ENCODE data around the gene RHEBL1. TPM values are rescaled to one million over a fixed set of nuclear protein-coding genes. Genes with fewer than 3 reads are reported as not detected.

Gene RHEBL1
- total RNA-seq, 2 donors from 2014 or later, result not detected

DNA sequence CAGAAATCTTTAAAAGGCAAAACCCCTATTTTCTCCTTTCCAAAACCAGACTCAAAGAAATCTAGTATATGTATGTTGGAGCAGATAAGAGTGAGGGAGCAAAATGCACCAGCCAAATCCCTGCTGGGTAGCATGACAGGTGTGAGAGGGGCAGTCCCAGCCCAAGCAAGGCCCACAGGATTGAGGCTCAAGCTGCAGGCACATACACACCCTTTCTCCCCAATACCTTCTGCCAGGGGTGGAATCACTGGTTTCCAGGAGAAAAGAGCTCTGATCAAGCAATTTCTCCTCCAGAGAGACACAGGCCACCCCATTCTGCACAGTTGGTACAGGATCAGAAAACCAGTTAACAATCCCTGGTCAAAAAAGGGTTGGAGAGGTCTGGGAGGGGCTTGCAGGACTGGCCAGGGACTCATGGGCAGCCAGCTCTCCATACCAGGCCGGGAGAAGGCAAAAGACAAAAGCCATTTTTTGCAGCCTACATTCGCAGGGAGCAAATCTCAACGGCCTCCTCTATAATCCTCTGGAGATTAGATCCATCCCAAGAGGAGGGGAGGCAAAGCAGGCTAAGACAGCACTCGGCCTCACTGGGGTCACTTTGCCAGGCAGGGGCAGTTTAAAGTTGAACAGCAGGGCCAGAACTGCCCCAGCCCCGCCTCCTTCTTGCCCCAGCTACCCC is 11.3 kb downstream of the RHEBL1 start:
- DNase-seq (no peak), ATAC-seq (no peak)
- intact Hi-C loops (cut with DNase I, micrococcal nuclease), result no loop called here

DNA sequence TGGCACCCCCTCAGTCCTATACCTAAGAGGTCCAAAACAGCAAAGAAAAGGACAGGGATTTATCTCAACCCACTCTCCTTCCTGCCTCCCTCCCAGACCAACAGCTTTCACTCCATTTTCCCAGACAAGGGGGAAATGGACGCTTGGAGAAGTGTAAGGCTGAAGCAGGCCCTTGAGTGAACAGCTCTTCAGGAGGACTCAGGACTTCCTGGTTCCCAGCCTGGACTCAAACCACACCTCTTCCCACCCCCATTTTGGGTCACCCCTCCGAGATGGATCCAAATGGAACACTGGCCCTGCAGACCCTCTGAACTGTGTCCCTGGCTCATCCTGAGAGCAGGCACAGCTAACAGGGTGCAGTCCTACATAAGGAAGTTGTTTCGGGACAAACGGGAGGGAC is 11.9 kb downstream of the RHEBL1 start:
- no peak for DNase-seq
- peak; percentile 33 for ATAC-seq
- intact Hi-C loops (cut with DNase I, micrococcal nuclease), result no loop called here

GRCh38 chr12:49055978-49056754 is 13.6 kb downstream of the RHEBL1 start:
- DNase-seq (peak; percentile 43 to 73), ATAC-seq (peak; percentile 53)
- intact Hi-C loops (cut with DNase I, micrococcal nuclease), result no loop called here

- DNase-seq (no peak), ATAC-seq (no peak)
- intact Hi-C loops (cut with DNase I, micrococcal nuclease), result no loop called here
Observed at GRCh38 chr12:49055092-49055491, 14.7 kb downstream of the RHEBL1 start.

DNA sequence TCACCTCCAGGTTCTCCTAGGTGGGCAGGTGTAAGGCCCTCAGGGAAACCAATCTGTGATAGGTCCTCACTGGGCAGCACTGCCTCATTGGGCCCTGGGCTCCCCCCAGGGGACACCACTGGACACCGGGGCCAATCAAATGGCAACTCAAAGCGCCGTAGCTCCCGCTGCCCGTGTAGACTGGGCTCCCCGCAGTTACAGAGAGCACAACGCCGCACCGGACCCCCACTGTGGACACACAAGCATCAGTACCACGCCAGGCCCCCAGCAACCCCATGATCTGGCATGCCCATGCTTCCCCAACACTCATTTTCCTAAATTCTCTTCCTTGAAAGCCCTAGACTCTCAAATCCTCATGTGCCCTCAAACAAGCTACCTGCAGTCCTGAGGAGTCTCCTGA is 15.3 kb downstream of the RHEBL1 start:
- ATAC-seq (no peak), DNase-seq (no peak)
- intact Hi-C loops (cut with DNase I, micrococcal nuclease), result no loop called here

DNA sequence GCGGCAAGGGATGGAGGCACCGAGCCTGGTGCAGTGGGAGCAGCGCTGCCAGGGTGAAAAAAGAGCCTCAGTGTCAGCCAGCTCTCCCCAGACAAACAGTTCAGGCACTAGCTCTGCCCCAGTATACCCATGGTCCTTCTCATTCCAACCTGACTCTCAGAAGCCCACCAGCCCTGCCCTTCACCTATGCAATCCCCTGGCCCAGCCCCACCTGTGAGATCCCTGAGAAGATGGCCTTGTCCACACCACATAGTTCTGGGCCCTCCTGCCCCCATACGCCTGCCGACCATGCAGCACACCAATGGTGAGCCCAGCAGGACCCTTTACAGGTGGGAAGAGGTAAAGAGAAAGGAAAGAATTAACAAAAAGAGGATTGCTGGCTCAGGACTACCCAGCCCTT is 15.7 kb downstream of the RHEBL1 start:
- ATAC-seq (no peak), DNase-seq (no peak)
- intact Hi-C loops (cut with DNase I, micrococcal nuclease), result no loop called here

DNA sequence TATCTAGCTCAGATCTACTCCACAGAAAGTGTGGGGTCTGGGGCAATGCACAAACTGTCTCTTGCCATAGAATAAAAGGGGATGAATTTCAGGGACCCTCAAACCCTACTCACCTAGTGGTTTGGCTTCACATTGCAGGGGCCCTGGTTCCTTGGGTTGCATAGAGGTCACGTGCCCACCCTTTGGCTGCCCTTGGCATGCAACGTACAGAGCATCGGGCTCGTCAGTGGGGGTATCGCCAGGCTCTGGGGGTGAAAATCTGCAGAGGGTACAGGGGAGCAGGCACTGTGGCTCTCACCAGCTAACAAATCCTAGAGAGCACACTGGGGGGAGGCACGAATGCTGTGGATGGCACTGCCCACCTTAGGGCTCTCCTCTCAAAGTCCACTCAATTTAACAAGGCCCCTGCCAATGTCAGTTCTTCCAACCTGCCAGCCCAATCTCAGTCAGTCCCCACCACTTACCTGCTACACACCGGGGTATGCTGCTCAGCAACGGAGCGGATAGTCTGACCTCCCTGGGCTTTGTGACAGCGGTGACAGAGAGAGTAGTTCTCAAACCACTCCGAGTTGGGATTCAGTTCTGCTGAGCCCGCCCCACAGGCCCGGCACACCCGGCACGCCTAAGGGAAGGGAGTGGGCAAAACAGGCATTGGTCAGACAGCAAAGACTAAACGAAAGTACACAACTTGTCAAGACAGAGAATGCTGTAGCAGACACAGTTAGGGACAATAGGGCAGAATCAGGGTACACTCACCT is 17.1 kb downstream of the RHEBL1 start:
- intact Hi-C loops (cut with DNase I, micrococcal nuclease), result no loop called here
- ATAC-seq (no peak), DNase-seq (no peak)

DNA sequence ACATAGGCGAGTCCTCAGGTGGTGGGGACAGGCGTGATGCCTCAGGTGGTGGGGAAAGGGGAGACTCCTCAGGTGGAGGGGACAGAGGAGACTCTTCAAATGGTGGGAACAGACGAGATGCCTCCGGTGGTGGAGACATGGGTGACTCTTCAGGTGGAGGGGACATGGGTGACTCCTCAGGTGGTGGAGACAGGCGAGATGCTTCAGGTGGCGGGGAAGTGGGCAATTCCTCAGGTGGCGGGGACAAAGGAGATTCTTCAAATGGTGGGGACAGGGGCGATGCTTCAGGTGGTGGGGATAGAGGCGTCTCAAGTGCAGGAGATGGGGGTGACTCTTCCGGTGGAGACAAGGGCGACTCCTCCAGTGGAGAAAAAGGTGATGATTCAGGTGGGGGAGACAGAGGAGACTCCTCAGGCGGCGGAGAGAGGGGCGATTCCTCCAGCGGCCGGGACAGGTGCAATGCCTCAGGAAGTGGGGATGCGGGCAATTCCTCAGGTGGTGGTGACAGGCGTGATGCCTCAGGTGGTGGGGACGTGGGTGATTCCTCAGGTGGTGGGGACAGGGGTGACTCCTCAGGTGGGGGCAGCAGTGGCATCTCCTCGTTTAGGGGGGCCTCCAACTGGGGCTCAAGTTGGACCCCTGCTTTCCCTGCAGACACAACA is 17.9 kb downstream of the RHEBL1 start:
- no peak for ATAC-seq
- no peak for DNase-seq
- intact Hi-C loops (cut with DNase I, micrococcal nuclease), result no loop called here

DNA sequence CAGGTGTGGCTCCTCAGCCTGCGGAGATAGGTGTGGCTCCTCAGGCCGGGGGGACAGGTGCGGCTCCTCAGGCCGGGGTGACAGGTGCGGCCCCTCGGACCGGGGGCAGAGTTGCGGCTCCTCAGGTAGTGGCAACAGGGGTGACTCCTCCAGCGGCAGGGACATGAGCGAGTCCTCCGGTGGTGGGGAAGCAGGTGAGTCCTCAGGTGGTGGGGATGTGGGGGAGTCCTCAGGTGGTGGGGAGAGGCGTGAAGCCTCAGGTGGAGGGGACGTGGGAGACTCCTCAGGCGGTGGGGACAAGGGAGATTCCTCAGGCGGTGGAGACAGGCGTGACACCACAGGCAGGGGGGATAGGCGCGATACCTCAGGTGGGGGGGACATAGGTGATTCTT is 18.4 kb downstream of the RHEBL1 start:
- ATAC-seq (no peak), DNase-seq (no peak)
- intact Hi-C loops (cut with DNase I, micrococcal nuclease), result no loop called here

- intact Hi-C loops (cut with DNase I, micrococcal nuclease), result no loop called here
- ATAC-seq (no peak), DNase-seq (no peak)
Observed at GRCh38 chr12:49050507-49051372, 19.0 kb downstream of the RHEBL1 start.

GRCh38 chr12:49049566-49050224 is 20.1 kb downstream of the RHEBL1 start:
- ATAC-seq, result no peak
- intact Hi-C loops (cut with DNase I, micrococcal nuclease), result no loop called here
- DNase-seq, result no peak

DNA sequence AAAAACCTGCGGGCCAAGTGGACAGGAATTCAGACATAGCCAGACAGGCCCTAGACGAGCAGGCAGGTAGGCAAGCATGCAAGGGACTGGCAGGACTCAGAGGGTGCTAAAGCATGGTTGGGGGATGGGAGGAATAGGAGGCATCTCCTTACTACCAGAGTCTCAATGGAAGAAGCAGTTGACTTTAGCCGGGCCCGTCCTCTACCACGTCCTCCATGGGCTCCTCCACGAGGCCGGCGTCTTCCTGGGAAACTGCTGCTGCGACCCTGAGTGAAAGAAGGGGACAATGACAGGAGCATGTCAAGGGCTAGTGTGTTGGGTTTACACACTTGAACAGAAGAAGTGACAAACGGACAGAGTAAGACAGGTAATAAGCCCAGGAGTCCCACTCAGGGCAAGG is 20.8 kb downstream of the RHEBL1 start:
- ATAC-seq (no peak), DNase-seq (no peak)
- intact Hi-C loops (cut with DNase I, micrococcal nuclease), result no loop called here

GRCh38 chr12:49046129-49046895 is 23.5 kb downstream of the RHEBL1 start:
- intact Hi-C loops (cut with DNase I, micrococcal nuclease), result no loop called here
- DNase-seq (no peak), ATAC-seq (no peak)

GRCh38 chr12:49044660-49045059 is 25.1 kb downstream of the RHEBL1 start:
- ATAC-seq (no peak), DNase-seq (no peak)
- intact Hi-C loops (cut with DNase I, micrococcal nuclease), result no loop called here

DNA sequence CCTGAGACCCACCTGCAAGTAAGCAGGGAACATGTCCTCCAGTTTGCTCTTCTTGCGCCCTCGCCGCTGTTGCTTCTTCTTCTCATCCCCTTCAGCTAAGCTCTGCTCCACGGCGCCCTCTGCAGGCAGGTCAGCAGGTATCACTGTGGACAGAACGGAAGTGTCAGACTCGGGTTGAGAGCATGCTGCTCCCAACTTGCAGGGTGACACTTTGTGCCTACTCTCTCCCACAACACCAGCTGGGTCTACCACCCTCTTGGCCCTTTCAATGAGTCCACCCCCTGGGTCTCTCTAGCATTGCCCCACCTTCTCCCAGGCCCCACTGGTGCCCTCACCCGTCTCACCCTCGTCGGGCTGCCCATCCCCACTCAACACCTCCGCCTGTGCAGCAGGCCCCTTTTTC is 25.9 kb downstream of the RHEBL1 start:
- DNase-seq (peak in 1 of 2 donors; percentile 72), ATAC-seq (peak; percentile 67)
- intact Hi-C loops (cut with DNase I, micrococcal nuclease), result no loop called here

DNA sequence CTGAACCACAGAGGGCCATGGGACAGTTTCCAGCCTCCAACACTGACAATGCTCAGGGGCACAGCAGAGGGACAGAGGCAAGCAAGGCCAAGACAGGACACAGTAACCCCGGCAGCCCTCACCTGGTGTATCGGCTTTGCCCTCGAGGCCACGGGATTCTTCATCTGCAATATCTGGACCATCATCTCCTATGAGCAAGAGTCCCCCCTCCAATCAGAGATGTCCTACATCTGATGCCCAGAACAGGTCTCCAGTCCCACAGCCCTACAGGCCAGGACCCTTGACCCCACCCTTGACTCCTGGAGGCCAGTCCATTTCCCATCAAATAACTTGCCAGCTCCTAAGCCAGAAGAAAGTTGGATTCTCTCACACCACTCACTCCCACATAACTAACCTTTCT is 26.5 kb downstream of the RHEBL1 start:
- DNase-seq (no peak), ATAC-seq (no peak)
- intact Hi-C loops (cut with DNase I, micrococcal nuclease), result no loop called here

DNA sequence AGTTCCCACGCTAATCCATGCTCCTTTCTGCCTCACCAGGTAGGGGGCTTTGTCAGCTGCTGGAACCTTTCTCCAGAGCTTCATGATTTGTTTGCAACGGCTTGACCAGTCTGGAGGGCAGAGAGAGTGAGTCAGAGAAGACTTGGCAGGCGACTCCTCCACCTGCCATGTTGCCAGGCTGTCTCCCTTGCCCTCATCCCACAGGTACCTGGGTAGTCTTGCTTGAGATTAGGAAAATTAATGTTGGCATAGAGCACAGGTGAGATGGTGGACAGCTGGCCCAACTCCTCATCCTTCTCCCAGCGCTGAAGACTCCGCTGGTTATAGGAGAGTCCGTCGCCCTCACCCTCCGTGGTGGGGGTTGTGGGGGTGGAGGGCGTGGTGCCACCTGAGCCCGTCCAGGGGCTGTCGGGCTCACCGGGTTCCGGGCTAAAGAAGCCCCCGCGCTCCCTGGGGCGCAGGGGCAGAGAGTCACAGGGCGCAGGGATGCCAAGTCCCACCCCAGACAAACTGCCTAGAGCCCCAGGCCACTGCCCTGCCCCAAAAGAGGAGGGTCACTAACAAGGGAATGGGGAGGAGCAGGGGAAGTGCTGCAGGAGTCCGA is 27.8 kb downstream of the RHEBL1 start:
- DNase-seq, result no peak
- ATAC-seq, result no peak
- intact Hi-C loops (cut with DNase I, micrococcal nuclease), result no loop called here

All from left colon (tissue), 2 donors.